Measurements from ENCODE around the gene TOGARAM1. TPM values are rescaled to one million over a fixed set of nuclear protein-coding genes. Genes with fewer than 3 reads are reported as not detected.

The TOGARAM1 gene
- total RNA-seq, 1 experiment from 2014 or later = 15.1 TPM

GRCh38 chr14:45120096-45120495 lies 158.1 kb downstream of the TOGARAM1 start:
- Mint-ChIP-seq H3K4me1 (ENCODE audit: low read depth, unreplicated experiment) (no peaks in the 10 kb centered on the region), H3K9me3 (ENCODE audit: low read depth, unreplicated experiment) (no peaks in the 10 kb centered on the region), H3K27me3 (ENCODE audit: unreplicated experiment) (no peaks in the 10 kb centered on the region), H3K36me3 (ENCODE audit: insufficient read depth, unreplicated experiment) (peaks cover 13% of the 10 kb centered on the region), H3K27ac (ENCODE audit: unreplicated experiment) (peak overlapping the region; percentile 64), H3K4me3 (ENCODE audit: low read depth, unreplicated experiment) (no peak overlapping the region)
- intact Hi-C loops (cut with micrococcal nuclease; ENCODE audit: unreplicated experiment) = no loop called here
- BruUV-seq (replicated peaks) = no TSS peak
- DNase-seq = no peak
- no peak for TF ChIP-seq CTCF (IDR thresholded peaks at IDR 0.05; ENCODE audit: unreplicated experiment)
- CTCF ChIA-PET = no interaction called here

- Mint-ChIP-seq H3K9me3 (ENCODE audit: low read depth, unreplicated experiment) (no peaks in the 10 kb centered on the region), H3K36me3 (ENCODE audit: insufficient read depth, unreplicated experiment) (peaks cover 22% of the 10 kb centered on the region)
- no TSS peak for BruUV-seq (replicated peaks)
Measured at GRCh38 chr14:45123271-45123670, 161.3 kb downstream of the TOGARAM1 start.

More at GRCh38 chr14:45123271-45123670, 161.3 kb downstream of the TOGARAM1 start:
- no peaks in the 10 kb centered on the region for H3K27me3 Mint-ChIP-seq (ENCODE audit: unreplicated experiment)
- no peak for TF ChIP-seq CTCF (IDR thresholded peaks at IDR 0.05; ENCODE audit: unreplicated experiment)
- H3K4me3 Mint-ChIP-seq (ENCODE audit: low read depth, unreplicated experiment) = no peak overlapping the region
- intact Hi-C loops (cut with micrococcal nuclease; ENCODE audit: unreplicated experiment) = no loop called here
- DNase-seq = no peak
- no peaks in the 10 kb centered on the region for H3K4me1 Mint-ChIP-seq (ENCODE audit: low read depth, unreplicated experiment)
- CTCF ChIA-PET = interaction anchor here (0.7 kb wide), 1 partner anchor 19 kb away, joined by 3 read pairs; no protein-coding TSS in a partner anchor
- H3K27ac Mint-ChIP-seq (ENCODE audit: unreplicated experiment) = no peak overlapping the region

Other genes with a start within 250 kb of the TOGARAM1 start
- gene KLHL28, start 243 bp upstream of the TOGARAM1 start, total RNA-seq (2022) = 10.1 and 10.7 TPM in 2 replicates
- gene PRPF39, start 121.9 kb downstream of the TOGARAM1 start, total RNA-seq (2022) = 34.2 and 35.8 TPM in 2 replicates
- 68.9 and 72.8 TPM in 2 replicates for gene FKBP3, start 172.3 kb downstream of the TOGARAM1 start, total RNA-seq (2022)
- 11.4 and 14.6 TPM in 2 replicates for gene FANCM, start 173.7 kb downstream of the TOGARAM1 start, total RNA-seq (2022)

Measured in Calu3 (cell line).